GM12878 (cell line): Measurements from ENCODE around the gene NGRN. TPM values are rescaled to one million over a fixed set of nuclear protein-coding genes. Genes with fewer than 3 reads are reported as not detected.
A peak's percentile ranks its signal among the peaks of the same experiment; 100 is the strongest.

Experiments used
- CHD2 ChIP-seq: IDR thresholded peaks from 2 replicates; pipeline ENCODE4 v1.6.1; 2011; ENCODE audit warnings: low read depth, low read length, improper control_type of control experiment, borderline replicate concordance
- CHD4 ChIP-seq: fragments of 200-600 bp; sonication (generic); IDR thresholded peaks from 2 replicates; pipeline ENCODE4 v1.6.1; 2016; ENCODE audit warnings: mild to moderate bottlenecking
- DPF2 ChIP-seq: fragments of 450-650 bp; IDR thresholded peaks from 2 replicates; pipeline ENCODE4 v1.6.1; 2017; ENCODE audit warnings: mild to moderate bottlenecking
- EED ChIP-seq: sonication (generic); IDR thresholded peaks from 2 replicates; pipeline ENCODE4 v1.6.1; 2016; ENCODE audit warnings: antibody characterized with exemption, low read depth
- GATAD2B ChIP-seq: fragments of 450-650 bp; conservative IDR thresholded peaks from 2 replicates; pipeline ENCODE4 v1.6.1; 2017; ENCODE audit warnings: low read depth, mild to moderate bottlenecking, moderate library complexity
- JUND ChIP-seq: IDR thresholded peaks from 2 replicates; pipeline ENCODE4 v1.6.1; 2012; ENCODE audit warnings: low read depth, mild to moderate bottlenecking, low read length, improper control_type of control experiment, moderate library complexity
- NKRF ChIP-seq: fragments of 450-650 bp; conservative IDR thresholded peaks from 2 replicates; pipeline ENCODE4 v1.6.1; 2017; ENCODE audit warnings: mild to moderate bottlenecking, moderate library complexity
- POLR2AphosphoS5 ChIP-seq: IDR thresholded peaks from 2 replicates; pipeline ENCODE4 v1.6.1; 2011; ENCODE audit warnings: mild to moderate bottlenecking, low read length, inconsistent platforms
- SKIL ChIP-seq: fragments of 450-650 bp; IDR thresholded peaks from 2 replicates; pipeline ENCODE4 v1.6.1; 2017; ENCODE audit warnings: mild to moderate bottlenecking, low read depth, inconsistent platforms; ENCODE audit not compliant: poor library complexity, severe bottlenecking
- polyA plus RNA-seq, 11 experiments: library from polyadenylated mRNA; depleted of rRNA in 4 of 11; unstranded in 6 of 11; stranded (reverse) in 5 of 11; fragments of >200 nt; fragmentation: Nextera tagmentation in 4 of 11; fragmentation: Illumina TruSeq in 1 of 11; extraction: Ambion mirVana in 4 of 11; extraction: Trizol in 1 of 11; gene quantifications; 1 replicate in 1 of 11; 2 replicates in 10 of 11; pipeline versions ENCODE4 v1.2.1 to v1.2.3, GENCODE V29; 2011 to 2016; ENCODE audit warnings: inconsistent platforms in 2 of 11, missing spikeins in 2 of 11, low read depth in 1 of 11
- total RNA-seq, 4 experiments: library from RNA; depleted of rRNA in 3 of 4; stranded (reverse); fragments of >200 nt in 3 of 4; fragmentation: Illumina TruSeq in 1 of 4; extraction: Trizol in 1 of 4; gene quantifications; 2 replicates each; pipeline versions ENCODE4 v1.2.1 to v1.2.3, GENCODE V29; 2013 to 2021

Gene NGRN
- total and polyA plus RNA-seq, 10 of the 15 experiments (the other 5 are each of a cell fraction or from before 2014, with no cell fraction given) = 5.8 to 31.3 (median 23.2) TPM

- peak; percentile 31 for TF ChIP-seq SKIL
- TF ChIP-seq DPF2 = peak; percentile 46; the same call in 1 of the 2 replicates
- TF ChIP-seq GATAD2B = peak; percentile 51; the same call in 1 of the 2 replicates
- peak; percentile 13; the same call in 1 of the 2 replicates for TF ChIP-seq EED
- TF ChIP-seq NKRF = no peak; the same call in 1 of the 2 replicates
- TF ChIP-seq POLR2AphosphoS5 = peak; percentile 82
- TF ChIP-seq CHD2 = 0 out of 2 replicates have a peak, but pooled peaks have one; percentile 35
- 0 out of 2 replicates have a peak, but pooled peaks have one; percentile 7 for TF ChIP-seq JUND
- TF ChIP-seq CHD4 = no peak
Observed at GRCh38 chr15:90231028-90232017, 34.1 kb upstream of the NGRN start (continued).
